Mesenteric fat pad (tissue), 1 donor: Measurements from ENCODE around the gene CDO1. TPM values are rescaled to one million over a fixed set of nuclear protein-coding genes. Genes with fewer than 3 reads are reported as not detected.

Experiments
- DNase-seq: peaks from one replicate; pipeline ENCODE4 v3.0.0-alpha.2; 2020; ENCODE audit warnings: low spot score
- long read RNA-seq: library from polyadenylated mRNA; unstranded; transcript quantifications from one replicate; pipeline ENCODE4 v2.0.0, GENCODE V29; 2020
- total RNA-seq: library from RNA; stranded (reverse); fragmentation: NEBNext Ultra II Directional; extraction: Animal tissue kit (Norgen Biotek cat#: 25700); gene quantifications from one replicate; pipeline ENCODE4 v1.2.1, GENCODE V29; 2021
- donor health status: DM: yes; HTN: yes; CAD: no.

The CDO1 gene
- 60.8 TPM for total RNA-seq
- long read RNA-seq, transcript CDO1-201 (5 exons, 1,860 nt): major isoform, 50 of 59 reads
- long read RNA-seq, partial matches to known transcripts: 0 of 59 reads
- long read RNA-seq, other reads (novel, unspliced or antisense): 9 of 59 reads

DNA sequence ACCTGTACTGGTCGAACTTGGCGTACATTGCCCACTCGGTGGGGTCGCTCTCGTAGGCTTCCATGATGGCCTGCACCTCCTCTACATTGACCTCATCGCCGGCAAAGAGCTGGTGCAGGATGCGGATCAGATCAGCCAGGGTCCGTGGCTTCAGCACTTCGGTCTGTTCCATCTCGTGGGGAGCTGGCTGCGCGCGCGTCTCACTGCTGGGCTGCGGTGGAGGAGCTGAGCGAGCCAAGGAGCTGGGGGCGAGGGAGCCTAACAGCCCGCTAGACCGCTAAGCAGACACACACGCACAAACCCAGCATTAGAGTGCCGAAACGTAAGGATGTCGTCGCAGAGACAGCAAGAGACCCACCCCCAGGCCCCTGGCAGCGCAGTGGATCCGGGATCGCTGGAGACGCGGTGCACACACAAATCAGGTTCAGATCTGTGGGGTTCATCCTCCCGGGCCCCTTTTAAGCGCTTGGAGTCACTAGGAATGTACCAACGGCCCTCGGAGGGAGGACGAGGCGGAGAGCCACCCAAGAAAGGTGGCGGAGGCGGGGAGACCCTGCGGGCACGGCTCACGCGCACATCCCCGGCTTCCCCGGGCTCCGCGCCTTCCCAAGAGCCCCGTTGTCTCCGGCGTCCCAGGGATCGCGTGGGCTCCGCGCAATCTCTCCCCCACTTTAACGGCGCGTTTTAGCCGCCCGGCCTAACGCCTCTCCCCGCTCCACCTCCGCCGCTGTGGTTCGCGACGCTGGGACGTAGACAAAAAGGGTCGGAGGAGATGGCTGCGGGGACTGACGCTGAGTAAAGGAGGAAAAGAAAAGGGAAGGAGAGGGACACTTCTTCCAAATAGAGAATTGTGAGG lies at the start of gene CDO1:
TSS of gene CDO1 (minus strand) at position 434 of the 856 bp plus-strand sequence. CDS start at position 172, 262 bp downstream.
- DNase-seq: peak; percentile 90

DNA sequence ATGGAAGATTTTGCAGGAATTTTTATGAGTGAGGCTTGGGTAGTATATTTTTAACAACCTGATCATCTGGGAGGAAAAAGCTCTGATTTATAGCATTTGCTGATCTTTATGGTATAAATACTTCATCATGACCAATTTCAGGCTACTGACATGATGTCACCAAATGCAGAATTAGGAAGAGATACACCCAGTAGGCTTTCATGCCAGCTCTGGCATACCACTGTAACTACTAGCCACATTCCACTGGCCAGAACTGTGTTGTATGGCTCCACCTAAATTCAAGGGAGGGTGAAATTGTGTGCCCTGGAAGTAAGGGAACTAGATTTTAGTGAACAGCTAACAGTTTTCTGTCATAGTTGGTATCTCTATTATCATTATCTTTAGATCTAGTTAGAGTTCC lies 42.9 kb upstream of the CDO1 start:
- no peak for DNase-seq

DNA sequence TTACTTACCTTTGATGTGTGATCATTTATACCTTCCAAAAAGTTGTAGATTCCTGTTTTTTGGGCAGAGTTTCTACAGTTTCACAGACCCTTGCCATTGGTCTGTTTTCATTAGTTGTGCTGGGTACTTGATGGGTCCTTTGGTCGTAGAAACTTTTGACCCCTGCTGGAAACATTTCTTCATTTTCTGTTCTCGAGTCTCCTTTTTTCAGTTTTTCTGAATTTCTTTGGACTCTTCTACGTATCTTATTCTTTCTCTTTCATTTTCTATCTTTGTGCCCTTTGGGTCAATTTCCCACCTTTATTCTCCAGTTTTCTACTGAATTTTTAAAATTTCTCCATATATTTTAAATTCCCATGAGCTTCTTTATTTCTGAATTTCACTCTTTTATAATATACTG lies 41.9 kb upstream of the CDO1 start:
- no peak for DNase-seq

DNA sequence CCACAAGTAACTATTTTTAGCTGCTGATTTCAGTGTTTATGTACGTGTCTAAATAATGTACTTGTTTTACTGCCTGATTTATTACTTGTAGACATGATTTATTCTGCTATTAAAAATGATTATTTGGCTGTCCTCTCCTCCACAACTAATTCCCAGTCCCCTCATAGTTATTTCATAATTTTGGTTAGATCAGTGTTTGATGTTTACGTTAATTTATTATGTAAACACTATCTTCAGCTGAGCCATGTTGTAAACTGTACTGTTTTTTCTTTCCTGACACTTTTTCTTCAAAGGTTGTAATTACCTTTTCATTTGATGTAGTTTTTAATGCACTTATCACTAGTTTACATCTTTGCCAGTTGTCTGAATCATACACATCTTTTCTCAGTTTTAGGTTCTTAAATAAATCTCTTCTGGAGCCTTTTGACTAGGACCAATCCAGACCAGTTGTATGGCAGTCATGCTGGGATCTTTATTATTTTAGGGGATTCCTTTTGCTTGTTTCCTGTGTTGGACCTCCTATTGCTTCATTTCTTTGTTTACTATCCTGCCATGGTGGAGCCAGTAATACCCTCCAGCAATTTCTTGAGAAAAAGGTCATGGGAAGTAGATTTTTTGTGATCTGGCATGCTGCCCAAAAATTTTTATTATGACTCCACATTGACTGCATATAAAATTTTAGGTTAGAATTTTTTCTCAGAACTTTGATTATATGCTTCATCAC lies 41.3 kb upstream of the CDO1 start:
- DNase-seq: no peak

DNA sequence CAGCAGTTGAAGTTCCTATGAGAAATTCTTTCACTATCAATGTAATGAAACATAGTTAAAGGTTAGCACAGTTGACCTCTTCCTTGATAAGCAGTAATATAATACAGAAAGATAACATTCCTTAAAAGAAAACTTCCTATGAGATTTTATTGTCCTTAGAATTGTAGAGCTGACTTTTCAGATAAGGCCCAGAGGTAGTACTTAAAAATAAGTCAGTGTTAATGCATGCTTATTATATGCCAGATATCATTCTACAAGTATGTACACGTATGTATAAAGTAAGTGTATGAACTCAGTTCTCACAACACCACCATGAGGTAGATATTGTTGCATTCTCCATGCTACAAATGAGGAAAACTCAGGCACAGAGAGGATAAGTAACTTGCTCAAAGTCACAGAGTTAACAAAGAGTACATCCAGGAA lies 40.6 kb upstream of the CDO1 start:
- no peak for DNase-seq

DNA sequence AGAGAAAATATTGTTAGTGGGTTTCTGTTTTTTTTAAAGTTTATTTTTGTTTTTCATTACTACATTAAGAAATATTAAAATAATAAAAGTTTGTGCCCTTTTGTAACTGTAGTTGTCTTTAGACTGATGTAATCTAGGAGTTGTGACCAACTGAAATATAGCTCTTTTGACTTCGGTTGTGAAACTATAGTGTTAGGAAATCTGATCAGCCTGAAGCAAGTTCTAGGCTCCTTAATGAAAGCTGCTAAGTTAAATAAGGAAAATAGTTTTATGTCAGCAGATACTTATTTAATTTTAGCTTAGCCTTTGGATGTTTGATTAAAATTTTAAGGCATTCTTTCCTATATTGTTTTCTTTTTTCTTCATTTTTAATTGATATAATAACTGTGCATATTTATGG lies 39.5 kb upstream of the CDO1 start:
- DNase-seq: no peak

DNA sequence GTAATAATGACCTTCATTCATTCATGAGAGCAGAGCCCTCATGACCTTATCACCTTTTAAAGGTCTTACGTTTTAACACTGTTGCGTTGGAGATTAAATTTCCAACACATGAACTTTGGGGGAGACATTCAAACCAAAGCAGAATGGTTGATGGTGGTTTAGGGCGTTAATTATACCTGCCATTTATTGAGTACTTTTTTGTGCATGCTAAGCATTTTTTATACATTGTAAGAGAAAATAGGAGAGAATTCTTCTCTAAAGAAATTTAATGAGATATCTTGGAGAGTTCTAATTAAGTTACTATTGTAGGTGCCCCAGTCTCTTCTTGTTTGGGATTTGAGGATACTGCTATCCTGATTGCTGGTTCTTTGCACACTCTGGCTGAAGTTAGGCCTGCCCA lies 37.7 kb upstream of the CDO1 start:
- no peak for DNase-seq

DNA sequence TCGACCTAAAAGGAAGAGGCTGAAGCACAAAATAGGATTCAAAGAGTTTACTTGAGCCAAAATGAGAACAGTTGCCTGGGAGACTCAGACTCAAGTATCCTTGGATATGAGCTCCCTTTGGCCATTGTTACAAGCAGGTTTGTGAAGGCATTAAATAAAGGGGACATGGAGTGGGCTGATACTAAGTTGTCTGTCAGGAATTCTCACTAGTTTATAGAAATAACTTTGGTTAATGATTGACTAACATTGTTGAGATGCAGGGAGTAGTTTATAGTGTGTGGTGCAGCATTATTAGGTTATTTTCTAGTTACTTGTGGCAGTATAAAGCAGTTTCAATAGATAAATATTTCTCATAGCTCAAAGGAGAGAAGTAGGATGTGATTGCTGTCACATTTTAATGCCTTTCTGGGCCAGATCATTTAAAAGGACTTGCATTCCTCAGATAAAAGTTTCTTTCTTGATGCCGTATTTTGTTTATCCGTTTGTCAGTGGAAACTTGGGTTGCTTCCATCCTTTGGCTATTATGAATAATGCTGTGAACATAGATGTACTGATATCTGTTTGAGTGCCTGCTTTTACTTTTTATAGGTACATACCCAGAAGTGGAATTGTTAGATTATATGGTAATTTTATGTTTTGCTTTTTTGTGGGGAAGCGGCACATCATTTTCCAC lies 34.4 kb upstream of the CDO1 start:
- DNase-seq: no peak

DNA sequence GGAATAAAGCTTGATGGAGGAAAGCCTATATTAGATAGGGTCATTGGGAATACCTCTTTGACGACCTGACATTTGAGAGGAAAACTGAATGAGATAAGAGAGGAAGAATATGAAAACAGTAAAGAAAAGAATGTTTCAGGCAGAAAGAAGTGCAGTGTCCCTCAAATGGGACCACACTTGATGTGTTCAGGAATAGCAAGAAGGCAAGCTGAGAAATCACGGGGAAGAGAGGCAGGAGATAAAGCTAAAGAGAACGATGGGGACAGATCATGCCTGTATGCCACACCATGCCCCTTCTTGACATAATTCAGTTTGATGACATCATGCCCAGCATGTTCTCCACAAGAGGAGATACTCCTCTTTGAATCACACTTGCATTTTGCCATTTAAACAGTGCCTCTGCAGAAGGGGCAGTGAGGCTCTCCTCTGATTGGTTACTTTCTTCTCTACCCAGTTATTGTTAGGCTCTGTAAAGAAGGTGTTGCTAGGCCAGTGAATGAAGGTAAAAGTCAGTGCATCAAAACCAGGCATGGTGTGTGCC lies 32.9 kb upstream of the CDO1 start:
- no peak for DNase-seq

DNA sequence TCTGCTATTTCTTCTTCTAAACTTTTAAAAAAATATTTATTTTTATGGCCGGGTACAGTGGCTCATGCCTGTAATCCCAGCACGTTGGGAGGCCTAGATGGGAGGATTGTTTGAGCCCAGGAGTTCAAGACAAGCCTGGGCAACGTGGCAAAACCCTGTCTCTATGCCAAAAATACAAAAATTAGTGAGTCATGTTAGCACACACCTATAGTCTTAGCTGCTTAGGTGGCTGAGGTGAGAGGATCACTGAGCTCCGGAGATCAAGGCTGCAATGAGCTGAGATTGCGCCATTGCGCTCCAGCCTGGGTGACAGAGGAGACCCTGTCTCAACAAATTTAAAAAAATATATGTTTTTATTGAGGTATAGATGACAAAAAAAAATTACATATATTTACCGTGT lies 30.8 kb upstream of the CDO1 start:
- DNase-seq: no peak

DNA sequence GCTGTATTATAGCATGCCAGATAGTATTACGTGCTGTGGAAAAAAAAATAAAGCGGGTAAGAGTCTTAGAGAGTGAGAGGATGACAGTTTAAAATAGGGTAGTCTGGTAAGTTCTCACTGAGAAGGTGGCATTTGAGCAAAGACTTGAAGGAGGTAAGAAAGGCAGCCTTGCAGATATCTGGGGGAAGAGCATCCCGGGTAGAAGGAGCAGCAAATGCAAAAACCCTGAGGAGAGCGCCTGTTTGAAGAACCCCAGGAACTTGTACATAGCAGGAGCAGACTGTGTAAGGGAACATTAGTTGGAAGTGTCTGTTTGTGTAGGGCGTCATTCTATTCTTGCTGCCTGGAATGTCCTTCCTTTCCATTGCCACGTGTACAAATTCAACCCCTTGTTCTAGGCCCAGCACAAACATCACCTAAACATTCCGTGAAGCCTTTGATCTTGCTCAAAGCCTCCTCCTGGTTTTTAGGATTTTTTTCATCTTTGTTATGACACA lies 27.9 kb upstream of the CDO1 start:
- no peak for DNase-seq

DNA sequence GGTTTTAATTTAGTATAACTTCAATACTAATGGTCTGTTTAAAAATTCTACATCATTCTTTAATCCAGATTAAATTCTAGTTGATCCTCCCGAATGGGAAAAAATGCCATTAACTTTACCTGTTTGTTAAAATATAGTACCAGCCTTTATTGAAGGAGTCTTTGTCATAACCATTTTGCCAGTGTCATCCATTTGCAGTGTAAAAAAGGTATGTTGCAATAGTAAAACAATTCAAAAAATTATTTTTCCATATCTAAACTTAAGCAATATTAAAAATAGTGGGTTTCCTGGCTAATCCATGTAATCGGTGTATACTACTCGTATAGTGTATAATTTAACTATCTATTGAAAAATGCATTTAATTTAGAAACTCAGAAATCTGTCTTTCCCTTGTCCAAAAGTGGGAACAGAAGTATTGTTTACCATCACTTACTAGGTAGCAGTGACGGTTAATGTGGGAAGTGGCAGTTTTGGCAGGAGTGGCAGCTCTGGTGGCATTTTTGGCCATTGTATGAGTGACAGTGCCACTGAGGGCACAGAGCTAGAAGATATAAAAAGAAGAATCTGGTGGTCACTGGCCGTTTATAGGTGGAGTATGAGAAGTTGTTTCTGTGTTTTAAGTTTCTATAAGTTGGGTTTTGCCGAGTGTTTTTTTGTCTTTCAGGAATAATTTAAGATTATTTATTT lies 27.1 kb upstream of the CDO1 start:
- no peak for DNase-seq

DNA sequence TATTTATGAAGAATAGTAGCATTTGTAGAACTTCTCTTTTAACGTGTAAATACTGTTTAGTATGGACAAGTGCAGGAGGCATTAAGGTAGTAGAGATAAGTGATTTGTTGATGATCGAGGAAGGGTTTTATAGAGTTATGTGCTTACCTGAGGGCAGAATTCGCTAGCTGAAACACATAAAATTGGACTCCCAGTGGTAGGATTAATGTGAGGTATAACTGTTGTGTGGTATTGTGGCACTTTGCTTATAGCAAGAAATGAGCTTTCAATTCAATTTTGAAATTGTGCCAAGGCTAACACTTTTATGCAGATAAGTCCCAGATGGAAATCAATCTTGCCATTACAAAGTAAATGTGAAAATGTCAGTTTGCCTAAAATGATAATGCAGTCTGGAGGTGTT lies 26.5 kb upstream of the CDO1 start:
- DNase-seq: no peak

DNA sequence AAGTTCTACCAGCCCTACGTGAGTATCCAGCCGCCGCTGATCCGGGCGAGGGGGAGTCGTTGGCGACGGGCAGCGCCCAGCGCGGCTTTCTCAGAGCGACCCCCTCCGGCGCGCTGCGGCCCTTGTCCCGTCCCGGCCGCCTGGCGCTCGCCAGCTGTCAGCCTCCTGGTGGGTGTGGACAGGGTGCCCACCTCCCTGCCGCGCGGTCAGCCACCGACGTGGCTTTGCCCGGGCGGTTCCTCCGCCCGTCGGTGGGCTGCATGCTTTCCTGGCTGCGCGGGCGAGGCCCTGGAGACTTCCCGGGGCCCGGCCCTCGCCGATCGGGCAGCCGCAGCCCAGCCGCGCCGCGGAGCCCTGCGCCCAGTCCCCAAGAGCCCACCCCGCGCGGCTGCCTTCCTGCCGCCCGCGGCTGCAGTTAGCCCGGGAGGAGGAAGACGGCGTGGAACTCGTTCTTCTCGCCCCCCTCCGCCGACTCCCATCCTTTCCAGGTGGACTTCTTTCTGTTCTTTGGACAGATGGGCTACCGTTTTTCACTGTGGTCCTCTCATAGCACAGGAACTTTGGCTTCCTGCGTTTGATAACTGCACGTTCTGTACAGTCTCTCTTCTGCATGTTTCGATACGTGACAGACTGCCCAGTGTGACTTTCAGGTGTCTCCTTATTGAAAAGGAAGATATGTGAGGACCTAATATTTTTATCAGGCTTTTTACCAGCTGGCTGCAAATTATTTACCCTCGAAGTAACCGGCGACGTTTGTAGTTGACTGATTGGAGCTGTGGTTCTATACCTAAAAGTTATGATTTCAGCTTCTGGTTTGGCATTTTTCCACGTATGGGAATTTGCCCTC lies 25.9 kb upstream of the CDO1 start:
- DNase-seq: peak; percentile 89

DNA sequence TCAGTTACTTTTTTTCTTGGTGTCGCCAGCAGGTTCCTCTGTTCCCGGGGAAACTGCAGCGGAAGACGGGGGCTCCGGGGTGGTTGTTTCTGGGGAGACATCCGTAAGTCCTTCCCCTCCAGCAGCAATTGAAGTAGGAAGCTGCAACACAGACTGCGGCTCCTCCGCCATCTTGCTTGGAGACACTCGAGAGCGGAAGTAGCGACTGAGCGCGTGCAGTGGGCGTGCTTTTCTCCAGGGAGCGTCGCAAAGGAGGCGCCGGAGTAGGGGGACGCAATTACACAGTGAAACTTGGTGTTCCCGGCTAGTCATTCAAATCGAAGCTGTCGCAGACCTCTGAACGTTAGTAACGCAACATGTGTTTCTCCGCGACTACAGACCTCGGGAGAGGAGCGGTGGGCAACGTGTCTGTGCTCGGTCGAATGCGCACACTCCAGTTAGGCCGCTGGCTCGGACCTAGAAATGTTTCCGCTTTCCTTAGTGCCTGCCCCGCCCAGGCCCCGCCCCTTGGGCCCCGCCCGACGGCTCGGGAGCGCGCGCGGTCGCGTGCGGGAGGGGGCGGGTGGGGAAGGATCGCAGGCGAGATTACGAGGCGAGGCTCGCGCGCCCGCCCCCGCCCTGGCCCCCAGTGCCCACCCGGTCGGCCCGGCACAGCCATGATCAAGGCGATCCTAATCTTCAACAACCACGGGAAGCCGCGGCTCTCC lies 25.1 kb upstream of the CDO1 start, which contains the start of the genes AP3S1 and ATG12:
TSS of gene AP3S1 (plus strand) at position 554 of the 707 bp plus-strand sequence. CDS start at position 657, 103 bp downstream.
TSS of gene ATG12 (minus strand) at position 184 of the 707 bp plus-strand sequence. CDS start at position 171, 13 bp downstream.
- DNase-seq: peak; percentile 96

DNA sequence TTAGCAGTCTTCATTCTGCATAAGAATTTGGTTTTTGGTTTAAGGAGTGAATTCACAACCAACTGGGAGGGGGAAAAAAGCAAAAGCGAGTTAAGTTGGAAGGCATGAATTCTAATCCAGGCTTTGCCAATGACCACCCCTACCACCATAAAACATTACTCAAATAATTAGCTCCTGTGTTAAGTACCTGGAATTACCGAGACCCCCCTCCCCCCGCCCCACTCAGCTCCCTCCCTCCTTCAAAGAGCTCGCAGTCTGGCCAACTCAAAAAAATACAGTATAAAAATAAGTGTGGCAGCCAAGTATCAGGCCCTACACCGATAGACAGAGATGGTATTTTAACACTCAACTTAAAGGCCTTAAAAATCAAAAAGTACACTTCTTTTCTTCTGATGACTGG lies 24.4 kb upstream of the CDO1 start:
- DNase-seq: no peak

DNA sequence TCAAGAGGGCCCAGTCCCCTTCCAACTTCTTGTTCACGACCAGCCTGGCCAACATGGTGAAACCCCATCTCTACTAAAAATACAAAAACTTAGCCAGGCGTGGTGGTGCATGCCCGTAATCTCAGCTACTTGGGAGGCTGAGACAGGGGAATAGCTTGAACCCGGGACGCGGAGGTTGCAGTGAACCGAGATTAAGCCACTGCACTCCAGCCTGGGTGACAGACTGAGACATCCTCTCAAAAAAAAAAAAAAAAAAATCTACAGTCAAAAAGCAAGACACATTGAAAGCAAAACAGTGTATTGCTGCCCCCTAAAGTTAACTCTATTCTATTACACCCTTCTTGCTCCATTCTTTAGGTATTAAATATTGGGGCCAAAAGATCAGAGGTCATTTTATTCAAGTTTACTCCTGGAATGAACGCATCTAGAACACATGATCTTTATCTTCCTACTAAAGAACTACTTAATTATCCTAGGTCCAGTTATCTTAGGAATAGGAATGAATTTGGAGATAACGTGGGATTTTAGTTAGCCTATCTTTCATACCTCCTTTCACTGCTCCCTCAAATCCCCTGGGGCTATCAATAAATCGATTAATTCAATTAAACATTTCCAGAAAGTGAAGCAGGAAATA lies 22.5 kb upstream of the CDO1 start:
- no peak for DNase-seq

DNA sequence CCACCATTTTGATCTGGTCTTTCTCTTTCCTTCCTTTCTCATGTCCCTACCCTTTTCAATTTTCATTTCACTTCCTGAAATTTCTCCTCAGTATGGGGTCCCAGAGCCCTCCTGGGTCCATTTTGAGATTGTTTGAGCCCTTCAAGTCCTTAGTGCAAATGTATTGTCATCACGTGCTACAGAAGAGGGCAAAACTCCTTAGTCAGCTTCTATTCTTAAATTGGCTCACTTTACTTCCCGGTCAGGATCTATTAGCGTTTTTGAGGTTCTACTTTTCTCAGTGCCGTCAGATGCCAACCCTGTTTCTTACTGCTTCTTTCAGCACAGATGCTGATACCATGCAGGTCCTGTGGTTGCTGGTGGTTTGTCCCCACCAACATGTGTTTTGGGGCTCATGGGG lies 19.0 kb upstream of the CDO1 start:
- DNase-seq: no peak
